HEK293T (cell line): ENCODE data around the gene PSME3IP1.

Experiments used
- CTCF ChIA-PET: fragments of 350-600 bp; formaldehyde crosslinking; extraction: SDS; loops from one replicate; lab custom pipeline; 2021; ENCODE audit warnings: antibody characterized with exemption, inconsistent platforms; lab: Yijun Ruan, JAX
- POLR2A ChIA-PET: fragments of 350-600 bp; formaldehyde crosslinking; extraction: SDS; loops from one replicate; lab custom pipeline; 2020; ENCODE audit warnings: antibody characterized with exemption, inconsistent platforms; lab: Yijun Ruan, JAX
- DNase-seq: peaks from one replicate; pipeline ENCODE4 v3.0.0; 2012; ENCODE audit warnings: mixed read lengths; ENCODE audit errors: extremely low spot score
- ARNT ChIP-seq: fragments of 450-650 bp; IDR thresholded peaks from 2 replicates; pipeline ENCODE4 v1.6.1; 2017; ENCODE audit warnings: mild to moderate bottlenecking
- BHLHE40 ChIP-seq: fragments of 450-650 bp; IDR thresholded peaks from 2 replicates; pipeline ENCODE4 v1.6.1; 2016; ENCODE audit warnings: mild to moderate bottlenecking, moderate library complexity, borderline replicate concordance
- CTBP1 ChIP-seq: fragments of 450-650 bp; IDR thresholded peaks from 2 replicates; pipeline ENCODE4 v1.6.1; 2016; ENCODE audit warnings: borderline replicate concordance
- ELF4 ChIP-seq: fragments of 450-650 bp; IDR thresholded peaks from 2 replicates; pipeline ENCODE4 v1.6.1; 2017; ENCODE audit warnings: antibody characterized with exemption
- FOXA1 ChIP-seq: fragments of 450-650 bp; IDR thresholded peaks from 2 replicates; pipeline ENCODE4 v1.6.1; 2016; ENCODE audit warnings: mild to moderate bottlenecking
- FOXK2 ChIP-seq: fragments of 450-650 bp; IDR thresholded peaks from 2 replicates; pipeline ENCODE4 v1.6.1; 2016; ENCODE audit warnings: mild to moderate bottlenecking
- FOXM1 ChIP-seq: fragments of 450-650 bp; IDR thresholded peaks from 2 replicates; pipeline ENCODE4 v1.6.1; 2017; ENCODE audit warnings: mild to moderate bottlenecking, borderline replicate concordance
- HDGF ChIP-seq: fragments of 450-650 bp; IDR thresholded peaks from 2 replicates; pipeline ENCODE4 v1.6.1; 2017; ENCODE audit warnings: antibody characterized with exemption, borderline replicate concordance
- L3MBTL2 ChIP-seq: fragments of 450-650 bp; conservative IDR thresholded peaks from 2 replicates; pipeline ENCODE4 v1.6.1; 2016; ENCODE audit warnings: mild to moderate bottlenecking
- LEF1 ChIP-seq: fragments of 450-650 bp; IDR thresholded peaks from 2 replicates; pipeline ENCODE4 v1.6.1; 2017; ENCODE audit warnings: mild to moderate bottlenecking, borderline replicate concordance
- NFRKB ChIP-seq: fragments of 450-650 bp; IDR thresholded peaks from 2 replicates; pipeline ENCODE4 v1.6.1; 2016; ENCODE audit warnings: mild to moderate bottlenecking, moderate library complexity
- PKNOX1 ChIP-seq: fragments of 450-650 bp; IDR thresholded peaks from 2 replicates; pipeline ENCODE4 v1.6.1; 2016
- SP1 ChIP-seq: fragments of 450-650 bp; IDR thresholded peaks from 2 replicates; pipeline ENCODE4 v1.6.1; 2017
- SUZ12 ChIP-seq: fragments of 450-650 bp; IDR thresholded peaks from 2 replicates; pipeline ENCODE4 v1.6.1; 2016; ENCODE audit warnings: mild to moderate bottlenecking
- TARDBP ChIP-seq: fragments of 450-650 bp; IDR thresholded peaks from 2 replicates; pipeline ENCODE4 v1.6.1; 2016
- ZNF384 ChIP-seq: fragments of 450-650 bp; IDR thresholded peaks from 2 replicates; pipeline ENCODE4 v1.6.1; 2016

The PSME3IP1 gene

GRCh38 chr16:57105184-57105583 is 80.7 kb downstream of the PSME3IP1 start:
- CTCF ChIA-PET: interaction anchor here (0.7 kb wide), 1 partner anchor 92 kb away, joined by 3 read pairs; no protein-coding TSS in a partner anchor
- DNase-seq: no peak
- TF ChIP-seq SUZ12 (no peak), BHLHE40 (no peak), ZNF384 (no peak), FOXM1 (no peak)
- POLR2A ChIA-PET: interaction anchor here (1.2 kb wide), 1 partner anchor 80 kb away, joined by 3 read pairs; the partner anchor contains the start of genes PSME3IP1 and RSPRY1

GRCh38 chr16:57104706-57105105 is 81.1 kb downstream of the PSME3IP1 start:
- DNase-seq: no peak
- TF ChIP-seq FOXA1 (no peak), SUZ12 (no peak), BHLHE40 (no peak), ELF4 (no peak), SP1 (no peak), NFRKB (no peak), L3MBTL2 (no peak), PKNOX1 (no peak), LEF1 (no peak), FOXK2 (no peak), ARNT (no peak), ZNF384 (no peak), FOXM1 (no peak), CTBP1 (no peak), HDGF (no peak), TARDBP (no peak)
- POLR2A ChIA-PET: interaction anchor here (1.2 kb wide), 1 partner anchor 81 kb away, joined by 3 read pairs; the partner anchor contains the start of genes PSME3IP1 and RSPRY1
- CTCF ChIA-PET: no interaction called here

GRCh38 chr16:57102888-57103851 is 82.7 kb downstream of the PSME3IP1 start:
- POLR2A ChIA-PET: interaction anchor here (0.6 to 2.1 kb wide), 2 partner anchors 11 to 314 kb away, joined by 3 to 4 read pairs; partner anchors contain the start of gene CPNE2
- CTCF ChIA-PET: interaction anchor here (2.5 kb wide), 1 partner anchor 11 kb away, joined by 6 read pairs; the partner anchor contains the start of gene CPNE2
- no peak for DNase-seq
- TF ChIP-seq BHLHE40: no peak
- TF ChIP-seq ARNT: no peak
- TF ChIP-seq ELF4: no peak
- no peak for TF ChIP-seq HDGF
- TF ChIP-seq L3MBTL2: no peak
- no peak for TF ChIP-seq SP1
- TF ChIP-seq FOXA1: no peak
- no peak for TF ChIP-seq PKNOX1
- TF ChIP-seq LEF1: no peak
- TF ChIP-seq FOXK2: no peak
